GM23248 (cell line): ENCODE data around the gene DCLK2.

Source experiments
- EZH2 ChIP-seq: fragments of 200-600 bp; sonication (generic); IDR thresholded peaks from 2 replicates; pipeline ENCODE4 v1.6.1; 2018; ENCODE audit warnings: antibody characterized with exemption, mild to moderate bottlenecking; ENCODE audit not compliant: insufficient read depth, poor library complexity, severe bottlenecking
- EZH2phosphoT487 ChIP-seq: fragments of 200-600 bp; sonication (generic); IDR thresholded peaks from 2 replicates; pipeline ENCODE4 v1.6.1; 2018; ENCODE audit warnings: antibody characterized with exemption, moderate library complexity, mild to moderate bottlenecking, low read depth; ENCODE audit not compliant: insufficient read depth

- TF ChIP-seq EZH2phosphoT487 (no peak), EZH2 (no peak)
These were observed 28.6 kb downstream of the DCLK2 start for GRCh38 chr4:150106886-150107285.
